Coronary artery (tissue), 2 donors: ENCODE measurements around the gene CLDN1.

Experiments
- DNase-seq: peaks from one replicate; pipeline ENCODE4 v3.0.0-alpha.2; 2017; ENCODE audit warnings: low spot score
- H3K27ac ChIP-seq, 2 donors: fragments of 200-600 bp; sonication (generic); one replicate each; pipeline ENCODE4 v1.5.1; 2016 to 2019
- H3K4me3 ChIP-seq: fragments of 200-600 bp; sonication (generic); 2 replicates; pipeline ENCODE4 v1.5.1; 2016; ENCODE audit warnings: mild to moderate bottlenecking, moderate library complexity
- CTCF ChIP-seq: fragments of 200-600 bp; sonication (generic); IDR thresholded peaks from one replicate; pipeline ENCODE4 v1.5.1; 2019; ENCODE audit warnings: antibody characterized with exemption

The CLDN1 gene

GRCh38 chr3:190307164-190307545 lies 15.1 kb downstream of the CLDN1 start:
- TF ChIP-seq CTCF, result no peak
- DNase-seq, result no peak
- Histone ChIP-seq H3K27ac (no peak overlapping the region), H3K4me3 (no peak overlapping the region)

DNA sequence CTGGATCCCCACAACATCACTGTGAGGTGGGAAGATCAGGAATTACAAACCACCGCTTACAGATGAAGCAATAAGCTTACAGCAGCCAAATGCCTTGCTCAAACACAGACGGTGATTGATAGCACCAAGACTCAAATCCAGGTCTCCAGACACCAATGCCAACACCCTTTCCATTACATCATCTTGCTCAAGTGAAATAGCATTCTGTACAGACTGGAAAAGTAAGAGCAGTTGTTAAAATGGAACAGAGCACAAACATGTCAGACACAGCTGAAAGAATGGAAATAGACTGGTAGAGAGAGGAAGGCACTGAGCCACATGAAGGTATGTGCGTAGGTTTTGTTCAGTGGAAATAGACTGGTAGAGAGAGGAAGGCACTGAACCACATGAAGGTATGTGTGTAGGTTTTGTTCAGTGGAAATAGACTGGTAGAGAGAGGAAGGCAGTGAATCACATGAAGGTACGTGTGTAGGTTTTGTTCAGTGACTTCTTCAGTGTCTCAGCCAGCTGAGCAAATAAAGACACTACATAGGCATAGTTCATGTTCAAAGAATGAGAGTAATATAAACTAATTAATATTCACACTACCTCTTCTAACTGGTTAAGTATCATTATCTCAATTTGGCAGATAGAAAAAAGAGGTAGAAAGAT lies 15.6 kb downstream of the CLDN1 start:
- DNase-seq, result no peak
- H3K4me3 ChIP-seq, result no peak overlapping the region
- TF ChIP-seq CTCF, result no peak
- H3K27ac ChIP-seq, result no peak overlapping the region

DNA sequence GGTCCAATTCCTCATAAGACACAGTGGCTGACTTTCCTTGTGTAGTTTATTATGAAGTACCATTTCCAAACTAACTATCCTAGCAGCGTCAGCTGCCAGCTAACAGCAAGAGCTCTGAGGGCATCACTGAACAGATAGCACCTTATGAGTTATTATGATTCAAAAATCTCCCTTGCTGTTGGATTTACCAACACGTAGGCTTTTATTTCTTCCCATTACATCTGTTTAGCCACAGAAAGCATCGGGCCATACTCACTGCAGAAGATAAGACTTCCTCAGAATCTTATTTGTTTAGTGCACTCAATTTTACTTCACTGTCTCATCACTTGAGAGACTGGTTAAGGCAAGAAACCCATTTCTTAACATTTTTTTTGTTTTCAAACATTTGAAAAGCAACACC lies 16.2 kb downstream of the CLDN1 start:
- Histone ChIP-seq H3K4me3 (no peak overlapping the region), H3K27ac (no peak overlapping the region)
- no peak for DNase-seq
- TF ChIP-seq CTCF, result no peak

- TF ChIP-seq CTCF, result no peak
- H3K4me3 ChIP-seq, result no peak overlapping the region
- no peak overlapping the region for H3K27ac ChIP-seq
- DNase-seq, result no peak
Measured at GRCh38 chr3:190305406-190305805, 16.8 kb downstream of the CLDN1 start.

DNA sequence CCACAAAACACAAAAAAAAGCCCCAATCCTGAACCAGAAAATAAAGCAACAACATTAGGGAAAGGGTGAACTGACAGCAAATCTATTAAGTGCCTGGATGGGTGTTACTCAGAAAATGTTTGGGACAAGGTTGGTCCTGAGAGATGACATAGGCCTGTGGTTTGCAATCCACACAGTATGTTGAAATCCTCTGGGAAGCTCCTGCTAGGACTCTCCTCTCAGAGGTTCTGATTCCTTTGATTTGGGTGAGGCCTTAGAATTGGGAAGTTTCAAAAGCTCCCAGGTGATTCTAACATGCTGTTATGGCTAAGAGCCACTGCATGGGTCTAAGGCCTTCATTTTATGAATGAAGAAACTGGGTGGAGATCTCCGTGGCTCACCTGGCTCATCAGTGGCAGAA lies 18.4 kb downstream of the CLDN1 start:
- TF ChIP-seq CTCF, result no peak
- DNase-seq, result no peak
- no peak overlapping the region for H3K27ac ChIP-seq
- no peak overlapping the region for H3K4me3 ChIP-seq

DNA sequence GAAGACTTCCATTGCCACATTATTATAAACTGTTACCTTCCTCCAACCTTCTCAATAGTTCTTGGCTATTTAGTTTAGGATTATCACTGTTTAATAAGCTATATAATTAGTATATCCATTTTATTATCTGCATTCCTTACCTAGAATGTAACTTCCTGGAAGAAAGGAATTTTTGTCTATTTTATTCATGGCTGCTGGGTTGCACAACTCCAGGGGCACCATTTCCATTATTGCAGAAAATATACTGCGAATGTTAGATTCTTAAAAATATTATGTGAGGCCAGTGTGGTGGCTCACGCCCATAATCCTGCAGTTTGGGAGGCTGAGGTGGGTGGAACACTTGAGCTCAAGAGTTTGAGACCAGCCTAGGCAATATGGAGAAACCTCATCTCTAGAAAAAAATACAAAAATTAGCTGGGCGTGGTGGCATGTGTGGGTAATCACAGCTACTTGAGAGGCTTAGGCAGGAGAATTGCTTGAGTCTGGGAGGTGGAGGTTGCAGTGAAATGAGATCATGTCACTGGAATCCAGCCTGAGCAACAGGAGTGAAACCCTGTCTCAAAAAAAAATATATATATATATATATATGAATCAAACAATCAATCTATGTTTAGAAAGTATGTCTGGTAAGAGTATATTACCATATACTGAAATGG lies 19.9 kb downstream of the CLDN1 start:
- DNase-seq, result no peak
- H3K27ac ChIP-seq, result no peak overlapping the region
- H3K4me3 ChIP-seq, result no peak overlapping the region
- TF ChIP-seq CTCF, result no peak

DNA sequence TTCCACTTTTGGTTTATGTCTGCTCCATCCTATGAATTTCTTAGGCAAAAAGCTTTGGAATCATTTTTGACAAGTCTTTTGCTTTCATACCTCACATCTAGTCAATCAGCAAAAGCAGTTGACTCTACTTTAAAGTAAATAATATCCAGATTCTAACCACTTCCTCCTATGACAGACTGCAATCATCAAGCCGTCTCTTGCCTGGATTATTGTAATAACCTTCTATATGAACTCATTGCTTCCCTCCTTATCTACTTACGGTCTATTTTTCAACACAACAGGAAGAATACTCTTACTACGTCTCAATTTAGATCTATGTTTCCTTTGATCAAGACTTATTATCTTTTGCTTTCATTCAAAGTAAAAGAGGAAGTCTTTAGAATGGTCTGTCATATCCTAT lies 20.7 kb downstream of the CLDN1 start:
- no peak for DNase-seq
- Histone ChIP-seq H3K4me3 (no peak overlapping the region), H3K27ac (no peak overlapping the region)
- TF ChIP-seq CTCF, result no peak
